NCI-H1092 treated with DMSO at 0.1 percent for 48 hours (cell line): ENCODE data around the gene TNNT3.

ENCODE experiments used
- DNase-seq: peaks from one replicate; lab custom pipeline; 2025; lab: John Stamatoyannopoulos, UW

The TNNT3 gene

GRCh38 chr11:1923201-1923956 lies 3.9 kb downstream of the TNNT3 start:
- no peak for DNase-seq

- no peak for DNase-seq
These were observed 4.7 kb downstream of the TNNT3 start for GRCh38 chr11:1924181-1924580.

- DNase-seq: no peak
These were observed 5.3 kb downstream of the TNNT3 start for GRCh38 chr11:1924646-1925372.

GRCh38 chr11:1925373-1926155 lies 6.1 kb downstream of the TNNT3 start:
- DNase-seq: no peak

- DNase-seq: no peak
These were observed 6.9 kb downstream of the TNNT3 start for GRCh38 chr11:1926156-1927025.

GRCh38 chr11:1927026-1927847 lies 7.7 kb downstream of the TNNT3 start:
- DNase-seq: no peak

- no peak for DNase-seq
These were observed 8.5 kb downstream of the TNNT3 start for GRCh38 chr11:1927848-1928469.

GRCh38 chr11:1928470-1928890 lies 9.0 kb downstream of the TNNT3 start:
- DNase-seq: no peak

GRCh38 chr11:1928891-1929541 lies 9.5 kb downstream of the TNNT3 start:
- no peak for DNase-seq

GRCh38 chr11:1929621-1930461 lies 10.3 kb downstream of the TNNT3 start:
- no peak for DNase-seq

- no peak for DNase-seq
These were observed 10.9 kb downstream of the TNNT3 start for GRCh38 chr11:1930462-1930830.

- no peak for DNase-seq
These were observed 12.0 kb downstream of the TNNT3 start for GRCh38 chr11:1931341-1932104.

- DNase-seq: no peak
These were observed 12.6 kb downstream of the TNNT3 start for GRCh38 chr11:1932105-1932480.

GRCh38 chr11:1932681-1933080 lies 13.2 kb downstream of the TNNT3 start:
- DNase-seq: no peak

GRCh38 chr11:1933416-1934334 lies 14.2 kb downstream of the TNNT3 start:
- no peak for DNase-seq

- DNase-seq: no peak
These were observed 15.0 kb downstream of the TNNT3 start for GRCh38 chr11:1934335-1935155.
